Keratinocyte (primary cell): Measurements from ENCODE around the gene AARS2.

Experiments used
- CTCF ChIP-seq, 3 experiments: IDR thresholded peaks in 1 of 3; conservative IDR thresholded peaks in 1 of 3; optimal IDR thresholded peaks in 1 of 3; 2 replicates in 2 of 3; 3 replicates in 1 of 3; pipeline versions ENCODE3 to v1.5.1; 2011; ENCODE audit warnings: low read length in 3 of 3, mild to moderate bottlenecking in 3 of 3, moderate library complexity in 2 of 3, control low read depth in 1 of 3, inconsistent platforms in 1 of 3; ENCODE audit not compliant: insufficient read depth in 2 of 3; ENCODE audit errors: extremely low read depth in 1 of 3
- EZH2 ChIP-seq: IDR thresholded peaks from one replicate; pipeline ENCODE4 v1.6.1; 2012; ENCODE audit warnings: inconsistent platforms, mild to moderate bottlenecking, low read length, moderate library complexity

- TF ChIP-seq CTCF (optimal IDR thresholded peaks at IDR 0.05 in 1 of 3, IDR thresholded peaks at IDR 0.05 in 1 of 3, conservative IDR thresholded peaks at IDR 0.05 in 1 of 3; ENCODE audit: extremely low read depth in 1 of 3, insufficient read depth in 2 of 3, low read length in 3 of 3) (peak; percentile 70 to 88 (median 81)), EZH2 (no peak)
Observed at GRCh38 chr6:44338228-44339122, 25.3 kb upstream of the AARS2 start.
